Measurements from ENCODE around the gene SYNGR2.

DNA sequence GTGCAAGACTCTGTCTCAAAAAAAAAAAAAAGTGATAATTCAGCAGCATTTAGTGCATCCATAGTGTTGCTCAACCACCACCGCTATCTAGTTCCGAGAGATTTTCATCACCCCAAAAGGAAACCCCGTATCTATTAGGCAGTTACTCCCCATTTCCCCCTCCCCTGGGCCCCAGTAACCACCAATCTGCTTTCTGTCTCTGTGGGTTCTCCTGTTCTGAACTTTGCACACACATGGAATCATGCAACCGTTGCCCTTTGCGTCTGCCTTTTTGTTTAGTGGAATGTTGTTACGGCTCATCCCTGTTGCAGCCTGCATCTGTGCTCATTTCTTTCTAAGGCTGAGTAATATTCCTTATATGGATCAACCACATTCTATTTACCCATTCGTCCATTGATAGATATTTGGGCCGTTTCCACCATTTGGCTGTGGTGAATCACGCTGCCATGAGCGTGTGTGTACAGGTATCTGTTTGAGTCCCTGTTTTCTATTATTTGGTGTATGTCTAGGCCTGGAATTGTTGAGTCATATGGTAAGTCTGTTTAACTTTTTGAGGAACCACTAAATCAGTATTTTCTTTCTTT is 8.7 kb upstream of the SYNGR2 start:
- TF ChIP-seq, protein P1, sequence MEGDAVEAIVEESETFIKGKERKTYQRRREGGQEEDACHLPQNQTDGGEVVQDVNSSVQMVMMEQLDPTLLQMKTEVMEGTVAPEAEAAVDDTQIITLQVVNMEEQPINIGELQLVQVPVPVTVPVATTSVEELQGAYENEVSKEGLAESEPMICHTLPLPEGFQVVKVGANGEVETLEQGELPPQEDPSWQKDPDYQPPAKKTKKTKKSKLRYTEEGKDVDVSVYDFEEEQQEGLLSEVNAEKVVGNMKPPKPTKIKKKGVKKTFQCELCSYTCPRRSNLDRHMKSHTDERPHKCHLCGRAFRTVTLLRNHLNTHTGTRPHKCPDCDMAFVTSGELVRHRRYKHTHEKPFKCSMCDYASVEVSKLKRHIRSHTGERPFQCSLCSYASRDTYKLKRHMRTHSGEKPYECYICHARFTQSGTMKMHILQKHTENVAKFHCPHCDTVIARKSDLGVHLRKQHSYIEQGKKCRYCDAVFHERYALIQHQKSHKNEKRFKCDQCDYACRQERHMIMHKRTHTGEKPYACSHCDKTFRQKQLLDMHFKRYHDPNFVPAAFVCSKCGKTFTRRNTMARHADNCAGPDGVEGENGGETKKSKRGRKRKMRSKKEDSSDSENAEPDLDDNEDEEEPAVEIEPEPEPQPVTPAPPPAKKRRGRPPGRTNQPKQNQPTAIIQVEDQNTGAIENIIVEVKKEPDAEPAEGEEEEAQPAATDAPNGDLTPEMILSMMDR (IDR thresholded peaks at IDR 0.05): no peak
- no peak for TF ChIP-seq EZH2 (IDR thresholded peaks at IDR 0.05; ENCODE audit: borderline replicate concordance, insufficient read depth, low read depth, low read length, poor library complexity, severe bottlenecking)

All from B cell (primary cell).